ENCODE results near the gene ZNFX1.

The ZNFX1 gene

DNA sequence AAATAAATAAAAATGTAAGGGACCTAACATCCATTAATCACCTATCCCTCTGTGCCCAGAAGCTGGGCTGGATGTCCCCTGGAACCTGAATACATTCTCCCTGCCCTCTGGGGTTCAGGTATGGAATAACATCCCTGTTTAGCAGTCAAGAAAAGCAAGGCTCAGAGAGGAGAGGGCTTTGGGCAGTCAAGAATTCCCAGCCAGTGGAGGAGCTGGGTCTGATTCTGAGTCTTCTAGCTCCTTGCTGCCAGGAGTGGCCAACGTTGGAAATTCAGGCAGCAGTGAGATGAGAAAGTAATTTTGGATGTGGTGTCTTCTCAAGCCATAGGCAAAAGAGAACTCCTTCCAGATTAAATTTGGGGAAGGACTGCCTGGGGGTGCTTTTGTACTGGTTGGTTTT is 42.6 kb upstream of the ZNFX1 start:
- H3K9me3 ChIP-seq (ENCODE audit: insufficient read depth, low read length), result no peaks in the 10 kb centered on the region
- no peak overlapping the region for H3K4me2 ChIP-seq (ENCODE audit: low read length)
- no peaks in the 10 kb centered on the region for H3K36me3 ChIP-seq (replicated peaks; ENCODE audit: low read depth, low read length)
- H4K20me1 ChIP-seq (ENCODE audit: insufficient read depth, low read length), result no peaks in the 10 kb centered on the region
- H3K9ac ChIP-seq (ENCODE audit: low read length), result no peak overlapping the region
- no peak overlapping the region for H3K27ac ChIP-seq (ENCODE audit: low read length)
- H3K4me3 ChIP-seq (ENCODE audit: low read length), result no peak overlapping the region
- H3K4me1 ChIP-seq (ENCODE audit: low read length), result no peaks in the 10 kb centered on the region
- TF ChIP-seq, protein P1, sequence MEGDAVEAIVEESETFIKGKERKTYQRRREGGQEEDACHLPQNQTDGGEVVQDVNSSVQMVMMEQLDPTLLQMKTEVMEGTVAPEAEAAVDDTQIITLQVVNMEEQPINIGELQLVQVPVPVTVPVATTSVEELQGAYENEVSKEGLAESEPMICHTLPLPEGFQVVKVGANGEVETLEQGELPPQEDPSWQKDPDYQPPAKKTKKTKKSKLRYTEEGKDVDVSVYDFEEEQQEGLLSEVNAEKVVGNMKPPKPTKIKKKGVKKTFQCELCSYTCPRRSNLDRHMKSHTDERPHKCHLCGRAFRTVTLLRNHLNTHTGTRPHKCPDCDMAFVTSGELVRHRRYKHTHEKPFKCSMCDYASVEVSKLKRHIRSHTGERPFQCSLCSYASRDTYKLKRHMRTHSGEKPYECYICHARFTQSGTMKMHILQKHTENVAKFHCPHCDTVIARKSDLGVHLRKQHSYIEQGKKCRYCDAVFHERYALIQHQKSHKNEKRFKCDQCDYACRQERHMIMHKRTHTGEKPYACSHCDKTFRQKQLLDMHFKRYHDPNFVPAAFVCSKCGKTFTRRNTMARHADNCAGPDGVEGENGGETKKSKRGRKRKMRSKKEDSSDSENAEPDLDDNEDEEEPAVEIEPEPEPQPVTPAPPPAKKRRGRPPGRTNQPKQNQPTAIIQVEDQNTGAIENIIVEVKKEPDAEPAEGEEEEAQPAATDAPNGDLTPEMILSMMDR (IDR thresholded peaks at IDR 0.05; ENCODE audit: low read depth, low read length), result no peak
- no peak for TF ChIP-seq EZH2phosphoT487 (IDR thresholded peaks at IDR 0.05; ENCODE audit: low read depth)
- H2AFZ ChIP-seq (ENCODE audit: low read depth, low read length), result no peak overlapping the region
- no peaks in the 10 kb centered on the region for H3K79me2 ChIP-seq (ENCODE audit: low read length)
- H3K27me3 ChIP-seq (ENCODE audit: low read depth, low read length), result peaks cover 42% of the 10 kb centered on the region

DNA sequence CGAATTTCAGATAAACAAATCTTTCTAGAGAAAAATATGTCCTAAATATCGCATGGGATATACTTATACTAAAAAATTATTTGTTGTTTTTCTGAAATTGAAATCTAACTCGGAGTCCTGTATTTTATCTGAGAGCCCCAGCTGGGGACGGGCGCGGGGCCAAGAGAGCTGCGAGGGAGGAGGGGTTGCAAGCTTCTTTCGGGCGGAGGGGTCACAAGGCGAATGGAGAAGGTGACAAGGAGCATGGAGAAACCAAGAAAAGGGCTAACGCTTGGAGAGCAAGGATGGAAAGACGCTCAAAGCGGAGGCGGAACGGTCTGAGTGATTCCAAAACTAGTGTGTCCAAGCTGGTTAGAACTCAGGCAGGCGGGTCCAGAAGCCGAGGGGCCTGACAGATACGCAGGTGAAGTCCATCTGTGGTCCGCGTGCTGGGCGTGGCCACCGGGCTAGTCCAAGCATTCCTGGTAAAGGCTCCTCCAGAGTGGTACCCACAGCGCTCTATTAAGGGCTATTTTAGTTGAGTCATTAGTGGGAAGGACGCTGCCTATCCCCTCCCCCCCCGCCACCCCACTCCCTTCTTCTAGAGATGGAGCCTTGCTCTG is 41.5 kb upstream of the ZNFX1 start:
- no peak for TF ChIP-seq EZH2phosphoT487 (IDR thresholded peaks at IDR 0.05; ENCODE audit: low read depth)
- H2AFZ ChIP-seq (ENCODE audit: low read depth, low read length), result no peak overlapping the region
- H3K27ac ChIP-seq (ENCODE audit: low read length), result no peak overlapping the region
- H3K36me3 ChIP-seq (replicated peaks; ENCODE audit: low read depth, low read length), result no peaks in the 10 kb centered on the region
- no peaks in the 10 kb centered on the region for H3K9me3 ChIP-seq (ENCODE audit: insufficient read depth, low read length)
- H3K4me2 ChIP-seq (ENCODE audit: low read length), result no peak overlapping the region
- no peak overlapping the region for H3K9ac ChIP-seq (ENCODE audit: low read length)
- H4K20me1 ChIP-seq (ENCODE audit: insufficient read depth, low read length), result no peaks in the 10 kb centered on the region
- H3K79me2 ChIP-seq (ENCODE audit: low read length), result no peaks in the 10 kb centered on the region
- peaks cover 38% of the 10 kb centered on the region for H3K27me3 ChIP-seq (ENCODE audit: low read depth, low read length)
- H3K4me3 ChIP-seq (ENCODE audit: low read length), result no peak overlapping the region
- H3K4me1 ChIP-seq (ENCODE audit: low read length), result no peaks in the 10 kb centered on the region

DNA sequence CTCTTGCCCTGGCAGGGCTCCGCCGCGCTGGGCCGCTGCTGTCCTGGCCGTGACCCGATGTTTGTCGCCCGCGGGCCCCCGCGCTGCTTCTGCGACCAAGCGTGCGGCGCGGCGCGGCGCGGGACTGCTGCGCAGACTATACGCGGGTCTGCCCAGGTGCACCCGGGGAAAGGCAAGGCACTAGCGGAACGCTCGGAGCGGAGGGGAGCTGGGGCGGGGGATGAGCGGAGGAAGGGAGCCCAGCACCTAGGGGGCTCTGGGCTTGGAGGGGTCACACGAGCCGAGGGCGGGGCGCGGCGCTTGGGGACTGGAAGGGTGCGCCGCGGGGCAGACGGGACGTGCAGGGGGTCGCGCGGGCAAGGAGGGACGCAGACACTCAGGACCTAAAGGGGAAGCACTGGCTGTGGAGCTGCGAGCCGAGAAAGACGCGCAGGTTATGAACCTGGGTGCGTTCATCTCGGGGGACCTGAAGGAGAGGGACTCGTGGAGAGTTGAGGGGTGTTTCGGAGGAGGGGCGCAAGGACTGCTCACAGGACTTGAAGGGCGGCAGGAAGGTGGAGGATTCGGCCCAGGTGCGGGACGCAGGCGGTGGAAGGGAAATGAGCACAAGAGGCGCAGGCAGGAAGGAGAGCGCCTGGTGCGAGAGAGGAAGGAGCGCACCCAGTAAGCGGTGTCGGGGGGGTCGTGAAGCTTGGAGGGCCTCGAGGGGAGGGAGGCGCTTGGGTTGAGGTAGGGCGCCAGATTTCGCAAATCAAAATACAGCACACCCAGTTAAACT is 40.8 kb upstream of the ZNFX1 start:
- H3K9me3 ChIP-seq (ENCODE audit: insufficient read depth, low read length), result no peaks in the 10 kb centered on the region
- H3K4me3 ChIP-seq (ENCODE audit: low read length), result no peak overlapping the region
- H3K79me2 ChIP-seq (ENCODE audit: low read length), result no peaks in the 10 kb centered on the region
- TF ChIP-seq, protein P1 (IDR thresholded peaks at IDR 0.05; ENCODE audit: low read depth, low read length), result no peak
- no peak for TF ChIP-seq EZH2phosphoT487 (IDR thresholded peaks at IDR 0.05; ENCODE audit: low read depth)
- H3K4me2 ChIP-seq (ENCODE audit: low read length), result no peak overlapping the region
- no peaks in the 10 kb centered on the region for H3K4me1 ChIP-seq (ENCODE audit: low read length)
- no peak overlapping the region for H3K9ac ChIP-seq (ENCODE audit: low read length)
- H2AFZ ChIP-seq (ENCODE audit: low read depth, low read length), result no peak overlapping the region
- no peak overlapping the region for H3K27ac ChIP-seq (ENCODE audit: low read length)
- H3K27me3 ChIP-seq (ENCODE audit: low read depth, low read length), result peaks cover 38% of the 10 kb centered on the region
- no peaks in the 10 kb centered on the region for H3K36me3 ChIP-seq (replicated peaks; ENCODE audit: low read depth, low read length)
- H4K20me1 ChIP-seq (ENCODE audit: insufficient read depth, low read length), result no peaks in the 10 kb centered on the region

DNA sequence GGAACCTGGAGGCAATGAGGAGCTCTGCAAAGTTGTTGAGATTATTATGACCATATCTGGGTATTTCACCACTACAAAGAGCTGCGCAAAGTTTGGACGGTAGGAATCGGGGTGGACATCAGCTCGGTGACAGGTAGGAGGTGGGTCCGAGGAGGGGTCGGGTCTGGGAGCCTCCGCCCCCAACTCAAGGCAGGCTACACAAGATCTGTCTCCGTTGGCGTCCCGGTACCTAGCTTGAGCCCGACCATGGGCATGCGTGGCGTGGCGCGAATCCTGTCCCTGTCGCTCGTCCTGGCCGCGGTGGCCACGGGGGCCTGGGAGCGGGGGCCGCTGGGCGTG is 40.2 kb upstream of the ZNFX1 start:
- no peaks in the 10 kb centered on the region for H3K4me1 ChIP-seq (ENCODE audit: low read length)

More for the DNA sequence above, 40.2 kb upstream of the ZNFX1 start:
- Histone ChIP-seq H4K20me1 (ENCODE audit: insufficient read depth, low read length) (no peaks in the 10 kb centered on the region), H3K79me2 (ENCODE audit: low read length) (no peaks in the 10 kb centered on the region), H3K9ac (ENCODE audit: low read length) (no peak overlapping the region), H3K9me3 (ENCODE audit: insufficient read depth, low read length) (no peaks in the 10 kb centered on the region), H3K27me3 (ENCODE audit: low read depth, low read length) (peaks cover 40% of the 10 kb centered on the region), H3K36me3 (replicated peaks; ENCODE audit: low read depth, low read length) (no peaks in the 10 kb centered on the region), H3K27ac (ENCODE audit: low read length) (no peak overlapping the region), H3K4me2 (ENCODE audit: low read length) (no peak overlapping the region), H2AFZ (ENCODE audit: low read depth, low read length) (no peak overlapping the region), H3K4me3 (ENCODE audit: low read length) (no peak overlapping the region)
- no peak for TF ChIP-seq EZH2phosphoT487 (IDR thresholded peaks at IDR 0.05; ENCODE audit: low read depth)
- TF ChIP-seq, protein P1 (IDR thresholded peaks at IDR 0.05; ENCODE audit: low read depth, low read length), result no peak
